SK-N-SH treated with all-trans-retinoic acid at 6 μM for 48 hours (cell line): Measurements from ENCODE around the gene UVRAG.

Source experiments
- CREB5 ChIP-seq: fragments of 250-450 bp; sonication (Bioruptor Pico); IDR thresholded peaks from 2 replicates; pipeline ENCODE4 v1.5.1; 2020; ENCODE audit warnings: low read depth, mild to moderate bottlenecking, moderate library complexity
- CSDC2 ChIP-seq: fragments of 250-450 bp; sonication (Bioruptor Pico); IDR thresholded peaks from 2 replicates; pipeline ENCODE4 v1.5.0; 2020; ENCODE audit warnings: mild to moderate bottlenecking, moderate library complexity
- CSRNP3 ChIP-seq: fragments of 250-450 bp; sonication (Bioruptor Pico); IDR thresholded peaks from 2 replicates; pipeline ENCODE4 v1.5.1; 2021; ENCODE audit warnings: mild to moderate bottlenecking, moderate library complexity
- ISL1 ChIP-seq: fragments of 250-450 bp; sonication (Bioruptor Pico); IDR thresholded peaks from 2 replicates; pipeline ENCODE4 v2.1.2; 2022; ENCODE audit warnings: mild to moderate bottlenecking, moderate library complexity
- TOX ChIP-seq: fragments of 250-450 bp; sonication (Bioruptor Pico); IDR thresholded peaks from 2 replicates; pipeline ENCODE4 v1.8.0; 2021; ENCODE audit warnings: mild to moderate bottlenecking, moderate library complexity, borderline replicate concordance
- ZFP3 ChIP-seq: fragments of 250-450 bp; sonication (Bioruptor Pico); IDR thresholded peaks from 2 replicates; pipeline ENCODE4 v1.5.0; 2020; ENCODE audit warnings: mild to moderate bottlenecking, moderate library complexity
- ZFP30 ChIP-seq: fragments of 450-650 bp; formaldehyde crosslinking; IDR thresholded peaks from 2 replicates; pipeline ENCODE4 v1.5.0; 2022; ENCODE audit warnings: mild to moderate bottlenecking, moderate library complexity
- ZNF70 ChIP-seq: fragments of 450-650 bp; formaldehyde crosslinking; IDR thresholded peaks from 2 replicates; pipeline ENCODE4 v1.5.0; 2020; ENCODE audit warnings: mild to moderate bottlenecking, moderate library complexity

GRCh38 chr11:76074148-76075095 is 259.4 kb downstream of the UVRAG start:
- TF ChIP-seq CSRNP3 (no peak), ZFP30 (CRISPR knock-in tag) (no peak), CREB5 (CRISPR knock-in tag) (no peak), ZFP3 (CRISPR knock-in tag) (no peak), ISL1 (CRISPR knock-in tag) (peak; percentile 42), CSDC2 (CRISPR knock-in tag) (no peak), TOX (CRISPR knock-in tag) (no peak), ZNF70 (CRISPR knock-in tag) (no peak)
